Measurements from ENCODE around the gene ATP1A3.
A peak's percentile ranks its signal among the peaks of the same experiment; 100 is the strongest.

Gene ATP1A3

DNA sequence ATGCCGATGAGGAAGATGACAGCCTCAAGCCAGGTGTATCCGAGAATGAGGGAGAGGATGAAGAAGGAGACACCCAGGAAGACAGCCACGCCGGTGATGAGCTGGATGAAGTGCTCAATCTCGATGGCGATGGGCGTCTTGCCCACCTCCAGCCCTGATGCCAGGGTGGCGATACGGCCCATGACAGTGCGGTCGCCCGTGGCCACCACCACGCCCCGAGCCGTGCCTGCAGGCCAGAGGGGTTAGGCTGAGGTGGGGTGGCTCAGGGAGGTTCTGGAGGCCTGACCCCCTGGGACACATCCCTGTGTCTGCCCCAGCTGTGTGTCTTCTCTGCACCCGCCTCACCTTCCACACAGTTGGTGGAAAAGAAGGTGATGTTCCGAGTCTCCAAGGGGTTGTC is 9.1 kb downstream of the ATP1A3 start:
- no peak for DNase-seq

GRCh38 chr19:41981724-41982123 is 12.3 kb downstream of the ATP1A3 start:
- no peak for DNase-seq

GRCh38 chr19:41978470-41978869 is 15.6 kb downstream of the ATP1A3 start:
- no peak for DNase-seq

DNA sequence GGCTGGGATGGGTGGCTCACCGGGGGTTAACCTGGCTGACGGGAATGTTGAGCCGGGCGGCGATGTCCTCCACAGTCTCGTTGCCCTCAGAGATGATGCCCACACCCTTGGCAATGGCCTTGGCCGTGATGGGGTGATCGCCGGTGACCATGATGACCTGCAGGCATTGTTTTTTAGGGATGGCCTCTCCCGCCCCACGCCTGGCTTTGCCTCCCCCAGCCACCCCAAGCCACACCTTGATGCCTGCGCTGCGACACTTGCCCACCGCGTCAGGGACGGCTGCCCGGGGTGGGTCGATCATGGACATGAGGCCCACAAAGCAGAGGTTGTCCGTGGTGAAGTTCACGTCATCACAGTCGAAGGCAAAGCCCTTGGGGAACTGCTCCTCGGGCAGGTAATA is 16.1 kb downstream of the ATP1A3 start:
- DNase-seq, result no peak

- no peak for DNase-seq
Measured at GRCh38 chr19:41974652-41975051, 19.4 kb downstream of the ATP1A3 start.

GRCh38 chr19:41971363-41971762 is 22.7 kb downstream of the ATP1A3 start:
- DNase-seq, result no peak

DNA sequence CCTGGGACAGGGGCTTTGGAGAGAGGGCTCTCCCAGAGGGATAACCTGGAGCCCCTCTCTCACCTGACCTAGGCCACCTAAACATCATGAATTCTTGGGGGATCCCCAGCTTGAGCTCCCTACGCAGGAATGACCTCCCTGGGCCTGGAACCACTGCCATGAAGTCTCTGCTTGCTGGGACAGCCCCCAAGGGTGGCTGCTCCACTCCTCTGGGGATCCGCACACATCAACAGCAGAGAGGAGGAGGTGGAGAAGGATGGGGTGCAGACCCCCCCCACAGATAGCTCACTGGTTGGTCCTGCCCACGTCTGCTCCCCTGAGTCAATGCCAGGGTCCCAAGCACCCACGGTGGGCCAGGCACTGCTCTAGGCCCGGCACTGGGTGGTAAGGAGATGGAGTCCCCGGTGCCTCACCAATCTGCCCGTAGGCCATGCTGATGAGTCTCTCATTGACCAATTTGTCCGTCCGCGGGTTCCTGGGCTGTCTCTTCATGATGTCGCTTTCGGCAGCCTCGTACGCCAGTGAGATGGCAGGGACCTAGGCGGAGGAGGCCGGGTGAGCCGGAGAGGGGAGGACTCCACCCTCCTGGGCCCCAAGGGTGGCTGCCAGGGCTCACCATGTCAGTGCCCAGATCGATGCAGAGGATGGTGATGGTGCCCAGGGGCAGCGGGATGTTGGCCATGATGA is 24.1 kb downstream of the ATP1A3 start:
- no peak for DNase-seq

DNA sequence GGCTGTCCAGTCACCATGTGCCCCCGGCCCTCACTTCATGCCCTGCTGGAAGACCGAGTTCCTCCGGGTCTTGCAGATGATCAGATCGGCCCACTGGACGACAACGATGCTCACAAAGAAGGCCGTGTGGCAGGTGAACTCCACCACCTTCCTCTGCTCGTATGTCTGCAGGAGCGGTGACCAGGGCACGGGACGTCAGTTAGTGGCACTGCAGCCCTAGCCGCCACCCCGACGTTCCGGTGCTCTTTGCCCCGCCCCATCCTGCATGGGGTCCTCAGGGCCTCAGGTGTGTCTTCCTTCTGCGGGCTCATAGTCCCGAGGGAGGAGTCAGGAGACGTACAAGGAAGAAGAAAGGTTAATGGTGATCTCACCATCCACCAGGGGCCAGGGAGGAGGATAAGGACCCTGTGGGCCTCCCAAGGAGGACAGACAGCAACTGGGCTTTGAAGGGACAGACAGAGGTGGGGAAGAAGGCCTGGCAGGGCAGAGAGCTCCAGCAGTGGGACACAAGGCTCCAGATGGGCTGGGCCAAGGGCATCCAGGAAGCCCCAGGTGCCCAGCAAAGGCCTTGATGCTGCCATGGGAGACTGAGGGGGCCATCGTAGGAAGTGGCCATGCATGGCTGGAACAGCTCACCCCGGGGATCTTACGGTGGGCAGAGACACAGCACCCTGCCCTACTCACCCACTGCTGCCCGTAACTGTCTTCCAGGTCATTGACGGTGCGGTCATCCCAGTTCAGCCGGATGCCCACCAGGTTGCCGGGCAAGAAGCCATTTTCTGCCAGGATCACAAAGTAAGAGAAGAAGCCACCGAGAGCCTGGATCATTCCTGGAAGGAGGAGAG is 25.1 kb downstream of the ATP1A3 start:
- DNase-seq, result no peak

- DNase-seq, result no peak
Measured at GRCh38 chr19:41967054-41967783, 26.8 kb downstream of the ATP1A3 start.

DNA sequence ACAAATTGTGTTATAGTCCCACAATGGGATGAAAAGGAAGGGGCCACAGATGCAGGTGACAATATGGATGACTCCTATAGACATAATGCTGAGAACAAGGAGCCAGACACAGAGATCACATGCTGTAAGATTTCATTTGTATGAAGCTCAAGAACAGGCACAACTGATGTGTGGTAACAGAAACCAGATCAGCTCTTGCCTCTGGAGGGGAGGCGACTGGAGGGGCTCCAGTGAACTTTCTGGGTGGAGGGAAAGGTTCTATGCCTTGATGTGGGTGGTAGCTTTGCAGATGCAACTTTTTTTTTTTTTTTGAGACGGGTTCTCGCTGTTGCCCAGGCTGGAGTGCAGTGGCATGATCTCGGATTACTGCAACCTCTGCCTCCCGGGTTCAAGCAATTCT is 28.9 kb downstream of the ATP1A3 start:
- DNase-seq, result no peak

DNA sequence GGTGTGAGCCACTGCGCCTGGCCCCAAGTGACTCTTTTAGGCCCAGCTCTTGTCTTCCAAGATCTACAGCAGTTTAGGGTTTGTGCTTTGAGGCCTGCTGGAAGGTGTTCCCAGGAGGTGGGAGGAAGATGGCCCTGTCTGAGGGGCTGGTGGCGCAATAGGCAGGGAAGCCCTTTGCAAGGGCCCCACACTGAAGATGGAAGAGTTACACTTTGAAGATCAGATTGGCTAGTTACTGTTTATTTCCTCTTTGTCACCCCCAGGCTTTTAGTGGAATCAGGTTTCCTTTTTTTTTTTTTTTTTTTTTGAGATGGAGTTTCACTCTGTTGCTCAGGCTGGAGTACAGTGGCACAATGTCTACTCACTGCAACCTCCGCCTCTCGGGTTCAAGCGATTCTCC is 33.1 kb downstream of the ATP1A3 start:
- DNase-seq, result no peak

GRCh38 chr19:41959056-41960053 is 34.7 kb downstream of the ATP1A3 start, which contains the start of gene RABAC1:
TSS of gene RABAC1 (minus strand) at chr19:41959321. CDS start at chr19:41959292, 29 bp downstream.
- peak; percentile 94 for DNase-seq

DNA sequence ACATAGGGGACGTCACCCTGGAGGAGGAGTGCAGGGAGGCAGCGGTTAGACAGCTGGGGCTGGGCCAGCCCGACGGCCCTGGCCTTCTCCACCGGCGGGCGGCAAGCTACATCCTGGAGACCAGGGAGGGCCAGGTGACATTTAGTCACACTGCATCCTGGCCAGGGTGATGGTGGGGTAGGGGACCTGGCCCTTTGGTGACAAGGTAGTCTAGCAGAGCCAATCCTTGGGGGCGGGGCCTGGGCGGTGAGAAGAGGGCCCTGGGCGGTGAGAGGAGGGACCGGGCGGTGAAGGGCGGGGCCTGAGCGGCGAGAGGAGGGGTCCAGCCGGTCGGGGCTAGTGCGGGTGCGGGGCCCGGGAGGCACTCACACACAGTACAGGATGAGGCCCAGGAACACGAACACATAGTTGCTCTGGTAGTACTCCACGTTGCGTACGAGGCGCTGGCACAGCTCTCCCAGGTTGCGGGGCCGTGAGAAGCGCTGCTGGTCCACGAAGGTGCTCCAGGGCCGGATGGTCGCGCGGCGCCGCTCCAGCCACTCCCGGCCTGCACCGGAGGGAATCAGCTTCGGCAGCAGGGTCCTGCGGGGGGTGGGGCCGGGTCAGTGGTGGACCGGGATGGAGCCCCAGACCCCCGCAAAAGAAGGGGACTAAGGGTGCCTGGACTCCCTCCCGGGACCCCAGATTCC is 35.5 kb downstream of the ATP1A3 start:
- DNase-seq, result peak; percentile 80

DNA sequence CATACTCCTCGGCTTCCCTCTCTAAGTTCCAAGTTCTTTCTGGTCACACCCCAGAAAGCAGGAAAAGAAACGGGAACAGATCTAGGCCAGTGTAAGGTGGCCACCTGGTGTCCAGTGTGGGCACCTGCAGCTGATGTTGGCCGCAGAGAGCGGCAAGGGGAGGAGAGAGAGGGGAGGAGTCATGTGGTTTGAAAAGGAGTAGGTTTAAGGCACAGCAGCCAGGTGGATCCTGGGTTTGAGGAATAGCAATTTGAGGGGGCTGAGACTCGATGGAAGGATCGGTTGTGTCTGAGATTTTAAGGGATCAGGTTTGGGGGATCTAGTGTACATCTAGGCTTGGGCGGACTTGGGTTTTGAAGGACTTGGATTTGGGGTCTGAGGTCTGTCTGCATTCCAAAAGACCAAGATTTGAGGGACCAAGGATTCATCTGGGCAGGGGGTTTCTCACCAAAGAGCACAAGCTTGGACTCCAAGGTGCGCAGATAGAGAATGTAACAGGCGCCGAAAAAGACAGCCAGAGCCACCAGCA is 36.1 kb downstream of the ATP1A3 start:
- DNase-seq, result peak; percentile 82

- no peak for DNase-seq
Measured at GRCh38 chr19:41957161-41957837, 36.7 kb downstream of the ATP1A3 start.

GRCh38 chr19:41956621-41957020 is 37.4 kb downstream of the ATP1A3 start:
- no peak for DNase-seq

DNA sequence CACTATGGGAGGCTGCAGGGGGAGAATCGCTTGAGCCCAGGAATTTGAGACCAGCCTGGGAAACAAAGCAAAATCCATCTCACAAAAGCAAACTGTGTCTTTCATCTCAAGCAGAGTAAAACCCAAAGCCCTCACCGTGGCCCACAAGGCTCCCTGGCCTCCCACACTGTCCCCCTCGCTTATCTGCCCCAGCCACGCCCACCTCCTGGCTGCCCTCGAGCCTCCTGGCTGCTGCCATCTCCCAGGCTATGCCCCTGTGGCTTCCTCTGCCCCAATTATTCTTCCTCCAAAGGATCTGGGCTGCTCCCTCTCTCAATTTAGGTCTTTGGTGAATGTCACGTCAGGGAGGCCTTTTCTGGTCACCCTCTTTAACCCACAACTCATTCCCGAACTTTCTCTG is 38.5 kb downstream of the ATP1A3 start:
- DNase-seq, result no peak

DNA sequence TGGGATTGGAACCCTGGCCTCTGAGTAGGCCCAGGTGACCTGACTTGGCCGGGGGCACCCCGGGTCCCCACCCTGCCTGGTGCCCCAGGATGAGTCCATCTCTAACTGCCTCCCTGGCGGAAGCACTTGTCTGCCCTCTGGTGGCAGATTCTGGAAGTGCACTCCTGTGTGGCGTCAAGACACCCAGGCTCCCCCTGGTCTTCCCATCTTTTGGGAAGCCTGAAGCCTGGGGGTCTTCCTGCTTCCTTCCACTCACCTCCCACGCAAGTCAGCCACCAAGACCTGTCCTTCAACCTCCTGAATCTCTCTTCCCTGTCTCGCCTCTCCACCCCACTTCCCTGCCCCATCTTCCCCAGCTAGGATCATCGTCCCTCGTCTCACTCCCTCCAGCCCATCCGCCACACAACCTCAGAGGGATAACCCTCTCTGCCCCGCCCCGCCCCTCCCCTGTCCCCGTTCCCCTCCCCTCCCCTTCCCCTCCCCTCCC is 42.3 kb downstream of the ATP1A3 start:
- peak; percentile 63 for DNase-seq

- DNase-seq, result no peak
Measured at GRCh38 chr19:41947091-41947490, 46.9 kb downstream of the ATP1A3 start.

DNA sequence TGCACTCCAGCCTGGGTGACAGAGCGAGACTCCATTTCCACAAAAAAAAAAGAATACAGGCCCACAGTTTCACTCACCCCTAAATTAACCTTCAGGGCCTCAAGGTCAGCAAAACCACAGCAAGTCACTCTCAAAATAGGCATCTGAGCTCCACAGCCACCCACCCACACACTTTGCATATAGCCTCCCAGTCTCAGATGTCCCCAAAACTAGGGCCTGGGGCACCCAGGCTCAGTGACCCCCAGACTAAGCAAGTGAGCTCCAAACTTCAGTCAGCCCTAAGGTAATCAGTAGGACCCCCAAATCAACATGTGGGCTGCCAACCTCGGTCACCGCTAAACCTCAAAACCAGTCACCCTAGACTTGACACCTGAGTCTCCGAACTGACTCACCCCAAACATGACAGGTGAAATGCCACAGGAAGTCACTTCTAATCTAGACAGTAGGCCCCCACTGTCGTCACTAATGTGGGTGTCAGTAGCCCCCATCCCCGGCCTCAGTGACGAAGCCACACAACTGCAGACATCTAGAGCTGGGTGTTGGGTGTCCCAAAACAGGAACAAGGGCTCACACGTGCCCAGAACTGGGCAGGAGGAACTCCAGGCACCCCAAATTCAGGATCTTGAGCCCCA is 48.8 kb downstream of the ATP1A3 start:
- DNase-seq, result no peak
